Stomach smooth muscle (tissue), 2 donors: Measurements from ENCODE around the gene PLXNB3.
"Not testable (repeated sequence)": the region's sequence is repeated elsewhere in the genome, so short reads cannot be mapped to it uniquely, and the experiment has no call there.

Experiments
- H3K27ac ChIP-seq: one replicate; pipeline ENCODE4 v1.7.0; 2013; ENCODE audit warnings: mild to moderate bottlenecking, low read length, inconsistent platforms
- H3K27me3 ChIP-seq, 2 donors: one replicate each; pipeline ENCODE4 v1.7.0; 2013; ENCODE audit warnings: low read length in 2 of 2; ENCODE audit not compliant: insufficient read depth in 2 of 2, control insufficient read depth in 1 of 2
- H3K36me3 ChIP-seq, 2 donors: one replicate each; pipeline ENCODE4 v1.7.0; 2013; ENCODE audit warnings: low read length in 2 of 2; ENCODE audit not compliant: control insufficient read depth in 2 of 2, insufficient read depth in 2 of 2
- H3K4me1 ChIP-seq: one replicate; pipeline ENCODE4 v1.7.0; 2013; ENCODE audit warnings: low read length; ENCODE audit not compliant: control insufficient read depth, insufficient read depth
- H3K4me3 ChIP-seq, 2 donors: one replicate each; pipeline ENCODE4 v1.7.0; 2013; ENCODE audit warnings: low read length in 2 of 2
- H3K9ac ChIP-seq, 2 donors: one replicate each; pipeline ENCODE4 v1.7.0; 2013; ENCODE audit warnings: low read length in 2 of 2, mild to moderate bottlenecking in 1 of 2
- H3K9me3 ChIP-seq, 2 donors: one replicate each; pipeline ENCODE4 v1.7.0; 2013; ENCODE audit warnings: low read length in 2 of 2; ENCODE audit not compliant: control insufficient read depth in 2 of 2
- donor health status: healthy.
- donor health status: Pancreatic carcinoma.

The PLXNB3 gene

DNA sequence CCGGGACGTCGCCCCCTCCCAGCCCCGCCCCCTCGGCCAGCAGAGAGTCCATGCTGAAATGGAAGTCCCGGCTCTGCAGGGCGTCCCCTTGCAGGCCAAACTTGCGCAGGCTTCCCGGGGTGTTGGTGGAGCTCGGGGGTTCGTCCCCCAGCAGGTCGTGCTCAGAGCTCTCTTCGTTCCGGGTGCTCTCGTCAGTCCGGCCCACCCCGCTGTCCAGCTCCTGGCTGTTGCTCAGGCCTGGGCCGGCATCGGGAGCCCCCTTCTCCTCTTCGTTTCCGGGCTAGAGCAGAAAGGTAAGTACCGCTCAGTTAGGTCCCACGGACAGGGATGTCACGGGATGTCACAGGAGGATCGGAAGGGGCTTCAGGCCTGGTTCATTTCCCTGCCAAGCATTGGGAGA, 40.6 kb downstream of the PLXNB3 start:
- no peak overlapping the region for H3K4me3 ChIP-seq
- H3K36me3 ChIP-seq: no peaks in the 10 kb centered on the region
- H3K27ac ChIP-seq: no peak overlapping the region
- H3K4me1 ChIP-seq: no peaks in the 10 kb centered on the region
- H3K27me3 ChIP-seq: peaks cover 0 to 5% of the 10 kb centered on the region in 2 donors
- no peak overlapping the region for H3K9ac ChIP-seq
- H3K9me3 ChIP-seq: no peaks in the 10 kb centered on the region

DNA sequence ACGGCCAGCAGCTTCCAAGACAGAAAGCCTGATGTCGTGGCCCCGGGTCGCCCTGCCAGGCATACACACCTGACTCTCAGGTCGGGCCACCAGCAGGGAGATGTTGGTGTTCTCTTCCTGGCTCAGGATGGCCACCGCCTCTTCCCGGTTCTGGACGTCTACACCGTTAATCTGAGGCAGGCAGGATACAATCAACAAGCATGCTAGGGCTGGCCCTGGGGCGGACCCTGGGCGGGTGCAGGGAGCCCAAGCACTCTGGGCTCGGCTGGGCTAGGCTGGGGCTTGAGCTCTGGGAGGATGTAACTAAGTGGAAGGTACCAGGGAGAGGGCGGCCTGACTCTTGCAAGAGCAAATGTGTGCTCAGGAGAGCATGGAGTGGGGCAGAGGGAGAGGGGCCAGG, 41.4 kb downstream of the PLXNB3 start:
- H3K9ac ChIP-seq: no peak overlapping the region
- no peak overlapping the region for H3K27ac ChIP-seq
- no peaks in the 10 kb centered on the region for H3K9me3 ChIP-seq
- no peaks in the 10 kb centered on the region for H3K36me3 ChIP-seq
- H3K27me3 ChIP-seq: peaks cover 0 to 5% of the 10 kb centered on the region in 2 donors
- H3K4me1 ChIP-seq: no peaks in the 10 kb centered on the region
- no peak overlapping the region for H3K4me3 ChIP-seq

DNA sequence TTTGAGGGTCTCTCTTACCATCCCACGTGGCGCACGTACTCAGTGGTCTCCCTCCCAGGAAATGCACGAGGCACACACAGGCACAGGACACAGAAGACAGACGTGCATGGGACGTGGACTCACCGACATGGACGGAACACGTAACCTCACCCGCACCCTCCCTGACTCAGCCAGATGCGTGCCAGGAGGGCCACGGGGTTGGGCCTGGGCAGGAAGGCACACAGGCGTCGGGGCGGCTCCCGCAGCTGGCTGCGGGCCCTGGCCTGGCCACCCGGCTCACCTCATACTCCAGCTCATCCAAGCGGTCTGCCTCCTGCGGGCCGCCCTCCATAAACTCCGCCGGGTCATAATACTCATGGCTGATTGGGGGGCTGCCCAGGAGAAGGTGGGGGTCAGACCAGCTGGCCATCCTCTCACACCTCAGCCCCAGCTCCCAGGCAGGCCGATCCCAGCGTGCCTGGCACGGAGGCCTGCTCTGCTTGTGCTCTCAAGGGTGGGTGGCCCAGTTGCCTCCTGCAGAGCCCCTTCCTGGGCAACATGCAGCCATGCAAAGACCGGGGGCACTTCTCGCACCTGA, 43.0 kb downstream of the PLXNB3 start:
- no peaks in the 10 kb centered on the region for H3K36me3 ChIP-seq
- peaks cover 0 to 2% of the 10 kb centered on the region in 2 donors for H3K27me3 ChIP-seq
- H3K9ac ChIP-seq: no peak overlapping the region
- no peak overlapping the region for H3K27ac ChIP-seq
- no peak overlapping the region for H3K4me3 ChIP-seq
- no peaks in the 10 kb centered on the region for H3K4me1 ChIP-seq
- H3K9me3 ChIP-seq: no peaks in the 10 kb centered on the region

DNA sequence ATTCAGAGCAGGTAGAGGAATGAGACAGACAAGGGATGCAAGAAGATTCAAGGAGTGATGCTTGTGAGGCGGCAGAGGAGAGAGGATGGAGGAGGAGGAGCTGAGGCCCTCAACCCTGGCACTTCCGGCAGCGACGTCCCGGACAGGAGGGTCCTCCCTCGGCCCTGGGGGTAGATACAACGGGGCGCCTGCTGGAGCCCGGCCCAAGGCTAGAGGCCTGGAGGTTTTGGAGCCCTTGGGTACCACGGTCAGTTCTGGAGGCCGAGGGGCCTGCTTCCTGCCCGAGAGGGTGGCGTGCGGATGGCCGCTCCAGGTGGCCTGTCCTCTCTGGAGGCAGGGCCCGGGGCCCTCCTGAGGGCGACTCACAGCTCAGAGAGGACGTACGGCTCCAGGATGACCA, 43.9 kb downstream of the PLXNB3 start:
- H3K27me3 ChIP-seq: peaks cover 0 to 2% of the 10 kb centered on the region in 2 donors
- no peaks in the 10 kb centered on the region for H3K4me1 ChIP-seq
- H3K9me3 ChIP-seq: no peaks in the 10 kb centered on the region
- H3K36me3 ChIP-seq: no peaks in the 10 kb centered on the region
- no peak overlapping the region for H3K9ac ChIP-seq
- no peak overlapping the region for H3K27ac ChIP-seq
- H3K4me3 ChIP-seq: no peak overlapping the region

DNA sequence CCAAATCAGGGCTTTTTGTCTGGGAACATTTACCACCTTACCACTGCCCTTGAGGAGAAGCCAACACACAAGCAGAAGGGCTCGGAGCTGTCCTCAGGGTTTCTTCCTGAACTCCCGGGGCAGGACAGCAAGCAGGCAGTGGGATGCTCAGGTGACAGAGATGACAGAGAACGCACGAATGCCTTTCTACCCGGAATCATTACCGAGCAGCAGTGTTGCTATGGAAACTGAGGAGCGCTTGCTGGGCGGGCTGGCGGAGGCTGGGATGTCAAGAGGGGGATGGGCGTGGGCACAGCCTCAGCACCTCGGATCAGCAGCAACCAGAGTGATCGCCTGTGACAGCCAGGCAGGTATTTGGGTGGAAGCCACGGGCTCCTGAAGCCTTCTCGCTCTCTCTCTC, 48.2 kb downstream of the PLXNB3 start:
- Histone ChIP-seq H3K4me3 (no peak overlapping the region), H3K9ac (no peak overlapping the region), H3K36me3 (no peaks in the 10 kb centered on the region), H3K9me3 (no peaks in the 10 kb centered on the region), H3K4me1 (no peaks in the 10 kb centered on the region), H3K27ac (no peak overlapping the region), H3K27me3 (peaks cover 0 to 2% of the 10 kb centered on the region in 2 donors)

DNA sequence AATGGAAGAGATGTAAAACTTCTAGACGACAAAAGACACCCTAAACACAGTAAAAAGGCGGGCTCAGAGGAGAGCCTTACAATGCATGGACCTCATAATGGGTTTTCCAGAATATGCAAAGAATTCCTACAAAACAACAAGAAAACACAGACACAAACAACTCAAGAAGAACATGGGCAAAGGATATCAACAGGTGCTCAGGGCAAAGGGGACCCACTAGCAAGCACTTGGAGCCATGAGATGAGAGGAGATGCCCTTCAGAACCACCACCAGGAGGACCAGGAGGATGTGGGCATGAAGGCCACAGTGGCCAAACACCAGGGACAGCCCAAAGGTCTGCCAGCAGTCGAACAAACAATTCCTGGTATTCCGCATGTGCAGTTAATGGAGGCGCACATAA, 49.1 kb downstream of the PLXNB3 start:
- Histone ChIP-seq H3K9me3 (no peaks in the 10 kb centered on the region), H3K27ac (no peak overlapping the region), H3K9ac (no peak overlapping the region), H3K36me3 (no peaks in the 10 kb centered on the region), H3K27me3 (peaks cover 0 to 7% of the 10 kb centered on the region in 2 donors), H3K4me1 (no peaks in the 10 kb centered on the region), H3K4me3 (no peak overlapping the region)

DNA sequence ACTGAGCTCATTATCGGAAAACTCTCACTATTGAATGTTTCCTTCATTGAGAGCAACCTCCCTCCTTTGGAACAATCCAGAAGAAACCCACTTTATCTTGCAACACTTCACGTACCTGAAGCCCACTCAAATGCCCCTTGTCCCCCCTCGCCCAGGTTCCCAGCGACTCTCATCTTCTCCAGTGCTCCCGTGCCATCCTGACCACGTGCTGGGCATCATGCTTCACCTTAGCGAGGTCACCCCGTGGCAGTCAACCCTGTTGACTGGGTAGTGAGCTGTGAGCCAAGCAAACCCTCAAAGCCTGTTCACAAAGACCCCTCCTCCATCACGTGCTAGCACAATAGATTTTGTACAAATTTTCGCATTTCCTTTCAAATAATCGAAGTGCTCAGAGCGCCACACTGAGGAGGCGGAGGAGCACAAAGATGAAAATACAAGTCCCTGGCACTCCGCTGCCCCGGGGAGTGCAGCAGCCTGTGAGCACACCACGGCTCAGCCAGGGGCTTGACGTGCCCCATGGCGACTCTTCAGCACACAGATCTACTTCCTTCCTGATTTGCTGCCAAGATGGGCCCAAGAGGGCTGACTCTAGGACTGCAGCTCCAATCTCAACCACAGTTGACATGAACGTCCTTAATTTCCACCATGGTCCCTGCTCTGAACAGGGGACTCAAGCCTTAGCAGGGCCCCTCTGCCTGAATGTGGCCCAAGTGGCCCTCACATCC, 50.7 kb downstream of the PLXNB3 start:
- H3K4me3 ChIP-seq: no peak overlapping the region
- peaks cover 0 to 10% of the 10 kb centered on the region in 2 donors for H3K27me3 ChIP-seq
- H3K9ac ChIP-seq: no peak overlapping the region
- no peak overlapping the region for H3K27ac ChIP-seq
- no peaks in the 10 kb centered on the region for H3K4me1 ChIP-seq
- H3K9me3 ChIP-seq: no peaks in the 10 kb centered on the region
- no peaks in the 10 kb centered on the region for H3K36me3 ChIP-seq

DNA sequence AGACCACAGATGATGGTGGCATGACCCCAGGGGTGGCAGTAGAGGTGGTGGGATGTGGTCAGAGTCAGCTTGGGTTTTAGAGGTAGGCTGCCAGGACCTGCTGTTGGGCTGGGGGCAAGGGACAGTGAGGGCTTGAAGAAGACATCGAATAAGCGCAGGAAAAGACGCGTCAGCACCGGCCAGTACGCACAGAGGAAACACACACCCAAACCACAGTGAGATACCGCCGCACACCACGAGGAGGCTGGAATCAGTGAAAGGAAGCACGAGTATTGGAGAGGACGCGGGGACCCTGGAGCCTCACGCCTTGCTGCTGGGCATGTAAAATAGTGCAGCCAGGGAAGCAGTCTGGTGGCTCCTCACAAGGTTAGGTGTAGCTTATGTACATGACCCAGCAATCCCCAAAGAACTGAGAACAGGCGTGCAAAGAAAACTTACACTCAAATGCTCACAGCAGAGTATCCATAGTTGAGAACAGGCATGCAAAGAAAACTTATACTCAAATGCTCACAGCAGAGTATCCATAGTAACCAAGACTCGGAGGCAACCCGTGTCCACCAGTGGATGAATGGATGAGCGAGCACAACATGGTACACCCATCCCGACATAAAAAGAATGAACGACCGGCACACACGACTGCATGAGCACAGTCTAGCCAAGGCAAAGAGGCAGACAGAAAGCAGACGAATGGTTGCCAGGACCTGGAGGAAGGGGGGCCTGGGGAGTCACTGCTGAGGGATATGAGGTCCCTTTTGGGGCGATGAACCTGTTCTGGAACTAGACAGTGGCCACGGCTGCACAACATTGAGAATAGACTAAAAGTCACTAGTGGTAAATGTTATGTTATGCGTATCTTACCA, 53.0 kb downstream of the PLXNB3 start:
- no peaks in the 10 kb centered on the region for H3K36me3 ChIP-seq
- H3K27me3 ChIP-seq: peaks cover 0 to 10% of the 10 kb centered on the region in 2 donors
- no peaks in the 10 kb centered on the region for H3K9me3 ChIP-seq
- H3K9ac ChIP-seq: no peak overlapping the region
- no peak overlapping the region for H3K4me3 ChIP-seq
- H3K4me1 ChIP-seq: no peaks in the 10 kb centered on the region
- H3K27ac ChIP-seq: no peak overlapping the region

DNA sequence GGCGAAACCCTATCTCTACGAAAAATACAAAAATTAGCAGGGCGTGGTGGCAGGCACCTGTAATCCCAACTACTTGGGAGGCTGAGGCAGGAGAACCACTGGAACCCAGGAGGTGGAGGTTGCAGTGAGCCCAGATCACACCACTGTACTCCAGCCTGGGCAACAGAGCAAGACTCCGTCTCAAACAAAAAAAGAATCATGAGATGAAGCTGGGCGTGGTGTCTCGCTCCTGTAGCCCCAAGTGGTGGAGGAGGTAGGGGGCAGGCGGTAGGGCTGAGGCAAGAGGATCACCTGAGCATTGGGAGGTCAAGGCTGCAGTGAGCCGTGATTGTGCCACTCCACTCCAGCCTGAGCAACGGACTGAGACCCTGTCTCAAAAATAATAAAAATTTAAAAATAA, 54.0 kb downstream of the PLXNB3 start:
- H3K27ac ChIP-seq, H3K4me3 ChIP-seq, H3K9me3 ChIP-seq, H3K9ac ChIP-seq, H3K36me3 ChIP-seq, H3K4me1 ChIP-seq: not testable (repeated sequence)
- H3K27me3 ChIP-seq: peaks cover 0 to 10% of the 10 kb centered on the region in 2 donors

DNA sequence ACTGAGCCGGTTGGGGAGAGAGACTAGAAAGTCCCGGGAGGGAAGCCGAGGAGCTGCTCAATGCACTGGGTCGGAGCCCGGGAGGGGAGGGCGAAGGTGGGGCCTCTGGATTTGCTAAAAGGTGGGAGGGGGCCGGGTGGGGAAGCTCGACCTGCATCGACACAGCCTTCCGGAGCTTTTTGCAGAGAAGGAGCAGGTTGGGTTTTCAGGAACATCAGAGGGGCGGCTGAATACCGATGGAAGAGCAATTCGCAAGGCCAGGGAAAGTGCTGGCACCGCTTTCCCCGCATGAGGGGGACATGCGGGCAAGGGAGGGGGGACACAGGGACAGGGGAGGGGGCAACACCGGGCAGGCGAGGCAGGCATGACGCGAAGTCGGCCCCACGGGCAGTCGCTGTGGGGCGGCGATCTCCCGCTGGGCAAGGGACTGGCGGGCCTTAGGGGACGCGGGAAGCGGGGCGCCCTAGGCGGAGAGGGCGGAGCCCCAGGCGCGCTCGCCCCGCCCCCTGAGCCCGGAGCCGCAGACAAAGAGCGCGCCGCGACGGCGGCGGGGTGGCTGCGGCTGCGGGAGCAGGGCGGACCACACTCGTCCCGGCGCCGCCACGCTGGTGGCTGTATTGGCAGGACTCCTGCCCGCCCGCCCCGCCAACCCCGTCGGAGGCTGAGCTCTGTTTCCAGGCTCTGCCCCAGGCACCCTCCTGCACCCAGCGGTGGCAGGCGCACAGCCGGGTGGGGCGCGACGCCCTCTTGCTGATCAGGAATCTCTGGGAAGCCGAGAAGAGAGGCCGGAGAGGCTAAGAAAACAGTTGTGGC, 54.7 kb downstream of the PLXNB3 start:
- H3K9me3 ChIP-seq: no peaks in the 10 kb centered on the region
- peak overlapping the region; percentile 51 to 64 for H3K4me3 ChIP-seq
- no peaks in the 10 kb centered on the region for H3K4me1 ChIP-seq
- peak overlapping the region; percentile 13 to 38 for H3K9ac ChIP-seq
- no peak overlapping the region for H3K27ac ChIP-seq
- no peaks in the 10 kb centered on the region for H3K36me3 ChIP-seq
- H3K27me3 ChIP-seq: peaks cover 0 to 12% of the 10 kb centered on the region in 2 donors
